HEK293 (cell line): ENCODE data around the gene AHRR.
"Not testable (repeated sequence)": the region's sequence is repeated elsewhere in the genome, so short reads cannot be mapped to it uniquely, and the experiment has no call there.

Experiments
- CTCF ChIA-PET: fragments of 350-600 bp; formaldehyde crosslinking; extraction: SDS; loops from one replicate; lab custom pipeline; 2021; ENCODE audit warnings: antibody characterized with exemption; lab: Yijun Ruan, JAX
- POLR2A ChIA-PET: fragments of 300-600 bp; formaldehyde crosslinking; extraction: SDS; loops from one replicate; lab custom pipeline; 2020; ENCODE audit warnings: antibody characterized with exemption, inconsistent platforms; lab: Yijun Ruan, JAX
- H3K27ac ChIP-seq: fragments of 200-500 bp; sonication (Bioruptor generic); 2 replicates; pipeline ENCODE4 v1.5.1; 2014; ENCODE audit warnings: low read depth, low read length, control low read depth, inconsistent platforms; ENCODE audit errors: extremely low read depth
- H3K36me3 ChIP-seq, 2 experiments: fragments of 200-500 bp in 1 of 2; sonication (Bioruptor generic) in 1 of 2; 1 replicate in 1 of 2; 2 replicates in 1 of 2; pipeline ENCODE4 v1.5.1; 2014 to 2017; ENCODE audit warnings: inconsistent platforms in 2 of 2, low read length in 2 of 2; ENCODE audit not compliant: control insufficient read depth in 2 of 2, insufficient read depth in 1 of 2
- H3K4me1 ChIP-seq: fragments of 200-500 bp; sonication (Bioruptor generic); 2 replicates; pipeline ENCODE4 v1.5.1; 2014; ENCODE audit warnings: mild to moderate bottlenecking, low read length, inconsistent platforms; ENCODE audit not compliant: control insufficient read depth, insufficient read depth
- H3K4me3 ChIP-seq: 2 replicates; pipeline ENCODE4 v1.5.1; 2011; ENCODE audit warnings: low read depth, mild to moderate bottlenecking, control low read depth, low read length, moderate library complexity
- H3K9me3 ChIP-seq: fragments of 200-500 bp; sonication (Bioruptor generic); 2 replicates; pipeline ENCODE4 v1.5.1; 2014; ENCODE audit warnings: low read depth, low read length, inconsistent platforms; ENCODE audit not compliant: control insufficient read depth, insufficient read depth
- SCRT2 ChIP-seq: fragments of 450-650 bp; formaldehyde crosslinking; IDR thresholded peaks from 2 replicates; pipeline ENCODE4 v1.5.1; 2016; ENCODE audit warnings: missing biosample characterization, missing genetic modification characterization
- SP3 ChIP-seq: fragments of 450-650 bp; formaldehyde crosslinking; IDR thresholded peaks from 2 replicates; pipeline ENCODE4 v1.5.1; 2016; ENCODE audit warnings: missing biosample characterization, missing genetic modification characterization
- YY1 ChIP-seq: fragments of 450-650 bp; formaldehyde crosslinking; IDR thresholded peaks from 2 replicates; pipeline ENCODE4 v1.5.1; 2018; ENCODE audit warnings: missing biosample characterization, missing genetic modification characterization
- ZIC2 ChIP-seq: fragments of 450-650 bp; formaldehyde crosslinking; IDR thresholded peaks from 2 replicates; pipeline ENCODE4 v1.5.1; 2016; ENCODE audit warnings: missing biosample characterization, missing genetic modification characterization
- ZNF114 ChIP-seq: fragments of 450-650 bp; formaldehyde crosslinking; IDR thresholded peaks from 2 replicates; pipeline ENCODE4 v1.5.0; 2017; ENCODE audit warnings: missing biosample characterization, missing genetic modification characterization
- ZNF121 ChIP-seq: fragments of 450-650 bp; formaldehyde crosslinking; IDR thresholded peaks from 2 replicates; pipeline ENCODE4 v1.5.1; 2016; ENCODE audit warnings: missing biosample characterization, missing genetic modification characterization
- ZNF18 ChIP-seq: fragments of 450-650 bp; formaldehyde crosslinking; IDR thresholded peaks from 2 replicates; pipeline ENCODE4 v1.5.1; 2016; ENCODE audit warnings: missing biosample characterization, missing genetic modification characterization
- ZNF354C ChIP-seq: fragments of 450-650 bp; formaldehyde crosslinking; IDR thresholded peaks from 2 replicates; pipeline ENCODE4 v1.5.1; 2016; ENCODE audit warnings: missing biosample characterization, missing genetic modification characterization, low read depth, borderline replicate concordance
- ZNF518A ChIP-seq: fragments of 450-650 bp; formaldehyde crosslinking; conservative IDR thresholded peaks from 2 replicates; pipeline ENCODE4 v1.5.1; 2016; ENCODE audit warnings: low read depth, missing biosample characterization, missing genetic modification characterization
- TF ChIP-seq, protein P1 (sequence below): fragments of 450-650 bp; formaldehyde crosslinking; optimal IDR thresholded peaks from 2 replicates; pipeline ENCODE3; 2016; ENCODE audit warnings: missing biosample characterization, mild to moderate bottlenecking, missing genetic modification characterization

The AHRR gene

GRCh38 chr5:299921-300320 lies 21.6 kb upstream of the AHRR start:
- POLR2A ChIA-PET, H3K27ac ChIP-seq, H3K4me3 ChIP-seq, H3K36me3 ChIP-seq, H3K4me1 ChIP-seq, H3K9me3 ChIP-seq: not testable (repeated sequence)
- TF ChIP-seq ZIC2 (tag by site-specific recombination): peak; percentile 18; the same call in 1 of the 2 replicates
- CTCF ChIA-PET: interaction anchor here (0.8 kb wide), 1 partner anchor 17 kb away, joined by 4 read pairs; no protein-coding TSS in a partner anchor

DNA sequence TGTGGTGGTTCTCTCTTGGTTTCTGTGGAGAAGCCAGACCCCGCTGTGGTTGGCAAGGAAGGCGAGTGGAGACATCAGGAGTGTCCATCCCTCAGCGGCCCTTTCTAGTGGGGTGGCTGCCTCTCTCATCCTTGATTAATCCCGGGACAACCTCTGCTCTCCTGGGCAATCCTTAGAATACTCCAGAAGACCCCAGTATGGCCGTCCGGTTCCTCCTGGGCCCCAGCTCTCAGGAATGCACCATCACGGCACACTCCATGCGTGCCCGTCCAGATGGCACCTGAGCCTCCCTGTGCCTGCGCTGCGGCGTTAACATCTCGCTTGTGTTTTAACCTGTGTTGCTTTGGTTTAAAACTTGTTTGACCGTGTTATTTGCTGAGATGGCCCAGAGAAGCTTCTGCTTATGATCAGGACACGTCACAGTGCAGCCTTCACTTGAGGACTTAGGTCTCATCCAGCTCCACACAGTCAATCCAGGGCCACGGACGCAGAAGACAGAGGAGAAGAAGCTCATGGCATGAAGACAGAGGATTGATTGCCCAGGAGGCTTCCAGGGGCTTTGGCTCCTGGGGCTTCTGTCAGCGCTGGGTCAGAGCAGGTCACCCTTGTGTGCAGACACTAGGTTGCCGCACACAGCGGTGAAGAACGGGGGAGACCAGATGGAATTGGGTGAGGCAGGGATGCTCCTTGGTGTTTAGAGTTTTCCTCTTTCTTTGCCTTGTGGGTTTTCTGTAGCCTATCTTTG lies 20.7 kb upstream of the AHRR start:
- H3K36me3 ChIP-seq, H3K27ac ChIP-seq, H3K4me3 ChIP-seq, H3K4me1 ChIP-seq, CTCF ChIA-PET, H3K9me3 ChIP-seq: not testable (repeated sequence)
- POLR2A ChIA-PET: interaction anchor here (1.2 kb wide), 1 partner anchor 20 kb away, joined by 4 read pairs; no protein-coding TSS in a partner anchor

- not testable (repeated sequence) for H3K27ac ChIP-seq, H3K4me3 ChIP-seq, H3K4me1 ChIP-seq, H3K9me3 ChIP-seq
- ChIA-PET CTCF (interaction anchor here (0.6 to 1.2 kb wide), 5 partner anchors 21 to 875 kb away, joined by 3 to 6 read pairs (median 3); no protein-coding TSS in a partner anchor), POLR2A (interaction anchor here (0.7 to 0.9 kb wide), 2 partner anchors 31 to 33 kb away, joined by 4 to 11 read pairs; partner anchors contain the start of gene PDCD6)
- peaks cover 0 to 24% of the 10 kb centered on the region in 2 experiments; a peak in 1 of 3 replicates for H3K36me3 ChIP-seq
Observed at GRCh38 chr5:302416-302815, 19.1 kb upstream of the AHRR start.

- no peak overlapping the region for H3K4me3 ChIP-seq
- peaks cover 0 to 24% of the 10 kb centered on the region in 2 experiments; a peak in 1 of 3 replicates for H3K36me3 ChIP-seq
- TF ChIP-seq ZNF518A: no peak
- ChIA-PET POLR2A (no interaction called here), CTCF (interaction anchor here (0.6 to 1.2 kb wide), 3 partner anchors 13 to 874 kb away, joined by 3 to 6 read pairs (median 3); no protein-coding TSS in a partner anchor)
- no peak overlapping the region for H3K27ac ChIP-seq
- no peaks in the 10 kb centered on the region for H3K9me3 ChIP-seq
- H3K4me1 ChIP-seq: no peaks in the 10 kb centered on the region
Observed at GRCh38 chr5:302966-303365, 18.5 kb upstream of the AHRR start.

- H3K27ac ChIP-seq, H3K9me3 ChIP-seq, POLR2A ChIA-PET, H3K4me1 ChIP-seq, H3K4me3 ChIP-seq, CTCF ChIA-PET: not testable (repeated sequence)
- H3K36me3 ChIP-seq: peaks cover 0 to 24% of the 10 kb centered on the region in 2 experiments; a peak in 1 of 3 replicates
Observed at GRCh38 chr5:303741-304140, 17.8 kb upstream of the AHRR start.

GRCh38 chr5:305050-305449 lies 16.5 kb upstream of the AHRR start:
- Histone ChIP-seq H3K4me3 (no peak overlapping the region), H3K36me3 (peaks cover 0 to 27% of the 10 kb centered on the region in 2 experiments; a peak in 1 of 3 replicates), H3K9me3 (no peaks in the 10 kb centered on the region), H3K27ac (no peak overlapping the region), H3K4me1 (no peaks in the 10 kb centered on the region)
- ChIA-PET POLR2A (no interaction called here), CTCF (no interaction called here)
- TF ChIP-seq, protein P1, sequence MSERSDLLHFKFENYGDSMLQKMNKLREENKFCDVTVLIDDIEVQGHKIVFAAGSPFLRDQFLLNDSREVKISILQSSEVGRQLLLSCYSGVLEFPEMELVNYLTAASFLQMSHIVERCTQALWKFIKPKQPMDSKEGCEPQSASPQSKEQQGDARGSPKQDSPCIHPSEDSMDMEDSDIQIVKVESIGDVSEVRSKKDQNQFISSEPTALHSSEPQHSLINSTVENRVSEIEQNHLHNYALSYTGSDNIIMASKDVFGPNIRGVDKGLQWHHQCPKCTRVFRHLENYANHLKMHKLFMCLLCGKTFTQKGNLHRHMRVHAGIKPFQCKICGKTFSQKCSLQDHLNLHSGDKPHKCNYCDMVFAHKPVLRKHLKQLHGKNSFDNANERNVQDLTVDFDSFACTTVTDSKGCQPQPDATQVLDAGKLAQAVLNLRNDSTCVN (tag by site-specific recombination): no peak
- TF ChIP-seq ZNF18 (tag by site-specific recombination) (no peak), ZNF114 (tag by site-specific recombination) (no peak), ZNF354C (no peak), SCRT2 (tag by site-specific recombination) (no peak), ZNF121 (tag by site-specific recombination) (no peak), SP3 (tag by site-specific recombination) (no peak), YY1 (tag by site-specific recombination) (no peak)
